GM12878 (cell line): ENCODE results near the gene PPP2R3A. TPM values are rescaled to one million over a fixed set of nuclear protein-coding genes. Genes with fewer than 3 reads are reported as not detected.
A peak's percentile ranks its signal among the peaks of the same experiment; 100 is the strongest.

ENCODE experiments used
- ATAC-seq: fragments of 200-7000 bp; cut with Tn5 transposase; 3 replicates; pipeline ENCODE4 v1.9.1; 2020; ENCODE audit warnings: mild to moderate bottlenecking, moderate library complexity
- BruUV-seq: library from RNA; stranded (reverse); fragments of 400-500 nt; replicated peaks from 2 replicates; lab custom pipeline; 2021; lab: Mats Ljungman, UMichigan
- CTCF ChIA-PET: fragments of 300-600 bp; sonication (Branson Sonifier 250); formaldehyde crosslinking; extraction: SDS; loops from one replicate; lab custom pipeline; 2021; ENCODE audit warnings: inconsistent platforms; lab: Yijun Ruan, JAX
- POLR2A ChIA-PET: fragments of 350-600 bp; formaldehyde crosslinking; extraction: SDS; loops from one replicate; lab custom pipeline; 2021; ENCODE audit warnings: inconsistent platforms; lab: Charles Lee
- RAD21 ChIA-PET: fragments of 300-600 bp; sonication (Branson Sonifier 250); formaldehyde crosslinking; loops from one replicate; lab custom pipeline; 2023; ENCODE audit warnings: antibody characterized with exemption; ENCODE audit not compliant: unreplicated experiment; lab: Charles Lee
- SMC1A ChIA-PET: fragments of 300-600 bp; sonication (Branson Sonifier 250); formaldehyde crosslinking; loops from one replicate; lab custom pipeline; 2023; ENCODE audit not compliant: unreplicated experiment, uncharacterized antibody; lab: Charles Lee
- DNase-seq: peaks from one replicate; pipeline ENCODE4 v3.0.0-alpha.2; 2011; ENCODE audit warnings: low read depth, low spot score
- FAIRE-seq: peaks from 3 replicates; lab custom pipeline; 2011; peaks lifted over from hg19 to GRCh38; lab: Jason Lieb, UNC
- H2AFZ ChIP-seq: 2 replicates; pipeline ENCODE4 v1.6.0; 2011; ENCODE audit warnings: low read depth, low read length, control low read depth; ENCODE audit not compliant: control insufficient read depth
- H3K27ac ChIP-seq: 2 replicates; pipeline ENCODE4 v1.5.1; 2011; ENCODE audit warnings: control low read depth; ENCODE audit not compliant: control insufficient read depth, insufficient read depth
- H3K27me3 ChIP-seq, 2 experiments: replicated peaks in 1 of 2; 2 replicates each; pipeline versions ENCODE4 v1.6.0 to v1.6.1; 2011; ENCODE audit warnings: low read length in 1 of 2; ENCODE audit not compliant: control insufficient read depth in 2 of 2, insufficient read depth in 2 of 2
- H3K36me3 ChIP-seq, 2 experiments: 2 replicates each; pipeline ENCODE4 v1.5.1; 2011; ENCODE audit warnings: low read length in 1 of 2; ENCODE audit not compliant: control insufficient read depth in 2 of 2, insufficient read depth in 2 of 2
- H3K4me1 ChIP-seq: 2 replicates; pipeline ENCODE4 v1.6.1; 2011; ENCODE audit warnings: mild to moderate bottlenecking, low read length, moderate library complexity, mixed read lengths; ENCODE audit not compliant: control insufficient read depth, insufficient read depth
- H3K4me2 ChIP-seq: 2 replicates; pipeline ENCODE4 v1.6.0; 2011; ENCODE audit warnings: control low read depth; ENCODE audit not compliant: control insufficient read depth, insufficient read depth
- H3K4me3 ChIP-seq: fragments of 200-600 bp; sonication (generic); 2 replicates; pipeline ENCODE4 v1.5.1; 2016
- H3K79me2 ChIP-seq: 2 replicates; pipeline ENCODE4 v1.6.0; 2011; ENCODE audit warnings: low read length; ENCODE audit not compliant: control insufficient read depth, insufficient read depth
- H3K9ac ChIP-seq: 2 replicates; pipeline ENCODE4 v1.8.0; 2011; ENCODE audit warnings: low read length, control low read depth, mixed read lengths; ENCODE audit not compliant: control insufficient read depth, insufficient read depth
- H3K9me3 ChIP-seq: replicated peaks from 3 replicates; pipeline ENCODE4 v1.5.1; 2011; ENCODE audit warnings: mild to moderate bottlenecking, low read length; ENCODE audit not compliant: control insufficient read depth, insufficient read depth
- H4K20me1 ChIP-seq: 2 replicates; pipeline ENCODE4 v1.6.0; 2011; ENCODE audit not compliant: control insufficient read depth, insufficient read depth
- CTCF ChIP-seq, 3 experiments: IDR thresholded peaks in 2 of 3; conservative IDR thresholded peaks in 1 of 3; 2 replicates each; pipeline ENCODE4 v1.5.1; 2011; ENCODE audit warnings: low read depth in 3 of 3, low read length in 3 of 3, mild to moderate bottlenecking in 3 of 3, control low read depth in 2 of 3, moderate library complexity in 2 of 3, inconsistent platforms in 1 of 3, mixed read lengths in 1 of 3; ENCODE audit not compliant: control insufficient read depth in 2 of 3, insufficient read depth in 1 of 3; ENCODE audit errors: extremely low read depth in 1 of 3
- KAT2A ChIP-seq: conservative IDR thresholded peaks from 2 replicates; pipeline ENCODE4 v1.6.1; 2011; ENCODE audit warnings: low read depth, low read length; ENCODE audit not compliant: control insufficient read depth
- RAD21 ChIP-seq: IDR thresholded peaks from 2 replicates; pipeline ENCODE4 v1.6.1; 2011; ENCODE audit warnings: mild to moderate bottlenecking, low read depth, low read length, moderate library complexity; ENCODE audit not compliant: insufficient read depth
- SMC3 ChIP-seq: IDR thresholded peaks from 2 replicates; pipeline ENCODE4 v1.6.1; 2011; ENCODE audit warnings: low read length, improper control_type of control experiment, borderline replicate concordance
- TCF12 ChIP-seq: IDR thresholded peaks from 2 replicates; pipeline ENCODE4 v1.6.1; 2011; ENCODE audit warnings: low read depth, mild to moderate bottlenecking, low read length
- WRNIP1 ChIP-seq: IDR thresholded peaks from 2 replicates; pipeline ENCODE4 v1.6.1; 2011; ENCODE audit warnings: low read depth, low read length, improper control_type of control experiment, borderline replicate concordance
- WGBS: methylation state at CpG from one replicate; pipeline ENCODE4 v1.1.6; 2016; ENCODE audit warnings: low lambda C conversion rate; ENCODE audit not compliant: insufficient replicate concordance, insufficient coverage; ENCODE audit errors: missing lambda C conversion rate; 5-methylcytosine and 5-hydroxymethylcytosine counted together
- in situ Hi-C: fragments of 300-500 bp; cut with MboI; formaldehyde crosslinking; loops from 9 replicates; pipeline ENCODE4 v1.14.3; 2018; ENCODE audit warnings: mixed read lengths
- intact Hi-C: fragments of 100-400 bp; cut with micrococcal nuclease; formaldehyde crosslinking; loops from one replicate; pipeline ENCODE4 v1.14.2; 2022; ENCODE audit not compliant: unreplicated experiment
- polyA plus RNA-seq, 11 experiments: library from polyadenylated mRNA; depleted of rRNA in 4 of 11; unstranded in 6 of 11; stranded (reverse) in 5 of 11; fragments of >200 nt; fragmentation: Nextera tagmentation in 4 of 11; fragmentation: Illumina TruSeq in 1 of 11; extraction: Ambion mirVana in 4 of 11; extraction: Trizol in 1 of 11; gene quantifications; 1 replicate in 1 of 11; 2 replicates in 10 of 11; pipeline versions ENCODE4 v1.2.1 to v1.2.3, GENCODE V29; 2011 to 2016; ENCODE audit warnings: inconsistent platforms in 2 of 11, missing spikeins in 2 of 11, low read depth in 1 of 11
- total RNA-seq, 4 experiments: library from RNA; depleted of rRNA in 3 of 4; stranded (reverse); fragments of >200 nt in 3 of 4; fragmentation: Illumina TruSeq in 1 of 4; extraction: Trizol in 1 of 4; gene quantifications; 2 replicates each; pipeline versions ENCODE4 v1.2.1 to v1.2.3, GENCODE V29; 2013 to 2021

The PPP2R3A gene
- total and polyA plus RNA-seq, 10 of the 15 experiments (the other 5 are each of a cell fraction or from before 2014, with no cell fraction given), result under 0.01 to 0.16 (median 0.06) TPM; not detected in 5

GRCh38 chr3:136070953-136071949, 105.7 kb downstream of the PPP2R3A start:
- BruUV-seq, result no TSS peak
- FAIRE-seq, result peak; percentile 31
- DNase-seq, result no peak
- Histone ChIP-seq H3K36me3 (no peaks in the 10 kb centered on the region), H2AFZ (no peak overlapping the region), H3K4me1 (no peaks in the 10 kb centered on the region), H3K9ac (no peak overlapping the region), H3K79me2 (no peaks in the 10 kb centered on the region), H3K27me3 (no peaks in the 10 kb centered on the region; a peak in 1 of 4 replicates)
- in situ Hi-C loops, result loop anchor here (5.0 to 25.0 kb wide), 3 partner anchors 681 to 1866 kb away; partner anchors contain the start of gene STAG1
- CTCF ChIA-PET, result interaction anchor here (0.6 to 4.2 kb wide), 14 partner anchors 9 to 1026 kb away, joined by 3 to 23 read pairs (median 3); partner anchors contain the start of gene STAG1
- TF ChIP-seq WRNIP1 (no peak), TCF12 (no peak), KAT2A (no peak), CTCF (IDR thresholded peaks at IDR 0.05 in 2 of 3, conservative IDR thresholded peaks at IDR 0.05 in 1 of 3; ENCODE audit: control insufficient read depth in 2 of 3, extremely low read depth in 1 of 3, insufficient read depth in 1 of 3, low read depth in 3 of 3, low read length in 3 of 3) (peak in 1 of 3 experiments; percentile 41; a peak in 2 of 6 replicates), RAD21 (peak; percentile 34; the same call in 1 of the 2 replicates), SMC3 (peak; percentile 25; the same call in 1 of the 2 replicates)
- TF ChIP-seq, all 136 proteins: peak for 3
- RAD21 ChIA-PET, result interaction anchor here (0.8 to 3.6 kb wide), 8 partner anchors 18 to 1619 kb away, joined by 3 to 22 read pairs (median 4); partner anchors contain the start of gene STAG1
- Histone ChIP-seq H3K9me3 (no peaks in the 10 kb centered on the region), H3K4me2 (no peak overlapping the region), H4K20me1 (no peaks in the 10 kb centered on the region), H3K27ac (no peak overlapping the region), H3K4me3 (no peak overlapping the region)
- intact Hi-C loops, result loop anchor here (5.0 to 10.0 kb wide), 3 partner anchors 224 to 1874 kb away; no protein-coding TSS in a partner anchor
- WGBS, result 25% methylated on average over 9 of the region's 9 CpGs
- SMC1A ChIA-PET, result interaction anchor here (0.7 to 3.7 kb wide), 10 partner anchors 19 to 943 kb away, joined by 3 to 17 read pairs (median 3); partner anchors contain the start of gene STAG1
- POLR2A ChIA-PET, result no interaction called here
- ATAC-seq, result peak; percentile 48; the same call in 2 of the 3 replicates
